ENCODE results near the gene PSMG1.

DNA sequence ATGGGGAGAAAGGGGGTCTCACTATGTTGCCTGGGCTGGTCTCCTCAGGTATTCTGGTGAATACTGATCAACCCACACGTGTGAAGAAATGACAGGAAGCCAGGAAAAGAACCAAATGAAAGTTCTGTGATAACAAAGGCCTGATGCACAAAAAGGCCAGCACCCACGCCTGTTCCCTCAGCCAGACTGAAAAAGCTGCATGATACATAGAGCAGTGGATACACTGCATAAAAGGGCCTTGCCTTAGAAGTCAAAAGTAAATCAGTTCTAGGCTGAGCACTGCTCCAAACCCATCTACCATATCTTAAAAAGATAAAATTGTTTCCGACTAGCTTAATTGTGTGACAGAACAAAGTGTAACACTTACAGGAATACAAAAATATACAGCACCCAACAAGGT, 36.9 kb upstream of the PSMG1 start:
- TF ChIP-seq, protein P1, sequence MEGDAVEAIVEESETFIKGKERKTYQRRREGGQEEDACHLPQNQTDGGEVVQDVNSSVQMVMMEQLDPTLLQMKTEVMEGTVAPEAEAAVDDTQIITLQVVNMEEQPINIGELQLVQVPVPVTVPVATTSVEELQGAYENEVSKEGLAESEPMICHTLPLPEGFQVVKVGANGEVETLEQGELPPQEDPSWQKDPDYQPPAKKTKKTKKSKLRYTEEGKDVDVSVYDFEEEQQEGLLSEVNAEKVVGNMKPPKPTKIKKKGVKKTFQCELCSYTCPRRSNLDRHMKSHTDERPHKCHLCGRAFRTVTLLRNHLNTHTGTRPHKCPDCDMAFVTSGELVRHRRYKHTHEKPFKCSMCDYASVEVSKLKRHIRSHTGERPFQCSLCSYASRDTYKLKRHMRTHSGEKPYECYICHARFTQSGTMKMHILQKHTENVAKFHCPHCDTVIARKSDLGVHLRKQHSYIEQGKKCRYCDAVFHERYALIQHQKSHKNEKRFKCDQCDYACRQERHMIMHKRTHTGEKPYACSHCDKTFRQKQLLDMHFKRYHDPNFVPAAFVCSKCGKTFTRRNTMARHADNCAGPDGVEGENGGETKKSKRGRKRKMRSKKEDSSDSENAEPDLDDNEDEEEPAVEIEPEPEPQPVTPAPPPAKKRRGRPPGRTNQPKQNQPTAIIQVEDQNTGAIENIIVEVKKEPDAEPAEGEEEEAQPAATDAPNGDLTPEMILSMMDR (IDR thresholded peaks at IDR 0.05 in 4 of 5, conservative IDR thresholded peaks at IDR 0.05 in 1 of 5): no peak
- TF ChIP-seq POLR2A (IDR thresholded peaks at IDR 0.05): no peak
